Measurements from ENCODE around the gene APOE. TPM values are rescaled to one million over a fixed set of nuclear protein-coding genes. Genes with fewer than 3 reads are reported as not detected.

Gene APOE
- total and polyA plus RNA-seq, 2 of the 8 experiments (the other 6 are each of a cell fraction or from before 2014, with no cell fraction given): 629 to 1,258 TPM

DNA sequence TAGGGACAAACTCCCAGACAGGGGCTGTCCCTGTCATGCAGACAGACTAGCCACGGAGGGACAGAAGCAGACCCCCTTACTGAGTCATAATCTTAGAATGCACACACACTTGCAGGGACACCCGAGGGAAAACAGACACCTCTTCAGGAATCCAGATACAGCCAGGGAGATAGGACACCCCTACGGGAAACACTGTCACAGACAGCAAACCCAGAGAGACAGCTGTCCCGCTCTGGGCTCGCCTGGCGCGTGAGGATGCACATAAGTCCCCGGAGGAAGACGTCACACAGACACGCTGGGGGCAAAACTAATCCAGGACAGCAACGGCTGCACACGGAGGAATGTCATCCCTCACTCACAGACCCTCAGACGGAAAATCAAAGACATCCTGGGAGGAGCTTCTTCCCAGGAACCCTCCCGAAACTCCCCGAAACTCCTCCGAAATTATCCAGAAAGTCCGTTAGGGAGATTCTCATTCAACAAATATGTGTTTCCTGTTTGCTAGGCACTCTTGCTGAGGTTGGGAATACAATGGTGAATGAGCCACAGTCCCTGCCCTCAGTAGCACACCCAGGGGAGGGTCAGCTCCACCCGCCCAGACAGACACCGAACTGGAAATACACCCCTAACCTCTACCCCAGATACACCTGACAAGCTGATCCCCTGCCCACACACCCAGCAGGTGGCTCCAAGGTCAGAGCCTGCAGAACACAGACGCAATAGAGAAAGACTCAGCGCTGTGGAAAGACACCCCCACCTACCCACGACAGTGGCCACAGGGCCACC is 29.7 kb upstream of the APOE start (continued):
- TF ChIP-seq, protein P1, sequence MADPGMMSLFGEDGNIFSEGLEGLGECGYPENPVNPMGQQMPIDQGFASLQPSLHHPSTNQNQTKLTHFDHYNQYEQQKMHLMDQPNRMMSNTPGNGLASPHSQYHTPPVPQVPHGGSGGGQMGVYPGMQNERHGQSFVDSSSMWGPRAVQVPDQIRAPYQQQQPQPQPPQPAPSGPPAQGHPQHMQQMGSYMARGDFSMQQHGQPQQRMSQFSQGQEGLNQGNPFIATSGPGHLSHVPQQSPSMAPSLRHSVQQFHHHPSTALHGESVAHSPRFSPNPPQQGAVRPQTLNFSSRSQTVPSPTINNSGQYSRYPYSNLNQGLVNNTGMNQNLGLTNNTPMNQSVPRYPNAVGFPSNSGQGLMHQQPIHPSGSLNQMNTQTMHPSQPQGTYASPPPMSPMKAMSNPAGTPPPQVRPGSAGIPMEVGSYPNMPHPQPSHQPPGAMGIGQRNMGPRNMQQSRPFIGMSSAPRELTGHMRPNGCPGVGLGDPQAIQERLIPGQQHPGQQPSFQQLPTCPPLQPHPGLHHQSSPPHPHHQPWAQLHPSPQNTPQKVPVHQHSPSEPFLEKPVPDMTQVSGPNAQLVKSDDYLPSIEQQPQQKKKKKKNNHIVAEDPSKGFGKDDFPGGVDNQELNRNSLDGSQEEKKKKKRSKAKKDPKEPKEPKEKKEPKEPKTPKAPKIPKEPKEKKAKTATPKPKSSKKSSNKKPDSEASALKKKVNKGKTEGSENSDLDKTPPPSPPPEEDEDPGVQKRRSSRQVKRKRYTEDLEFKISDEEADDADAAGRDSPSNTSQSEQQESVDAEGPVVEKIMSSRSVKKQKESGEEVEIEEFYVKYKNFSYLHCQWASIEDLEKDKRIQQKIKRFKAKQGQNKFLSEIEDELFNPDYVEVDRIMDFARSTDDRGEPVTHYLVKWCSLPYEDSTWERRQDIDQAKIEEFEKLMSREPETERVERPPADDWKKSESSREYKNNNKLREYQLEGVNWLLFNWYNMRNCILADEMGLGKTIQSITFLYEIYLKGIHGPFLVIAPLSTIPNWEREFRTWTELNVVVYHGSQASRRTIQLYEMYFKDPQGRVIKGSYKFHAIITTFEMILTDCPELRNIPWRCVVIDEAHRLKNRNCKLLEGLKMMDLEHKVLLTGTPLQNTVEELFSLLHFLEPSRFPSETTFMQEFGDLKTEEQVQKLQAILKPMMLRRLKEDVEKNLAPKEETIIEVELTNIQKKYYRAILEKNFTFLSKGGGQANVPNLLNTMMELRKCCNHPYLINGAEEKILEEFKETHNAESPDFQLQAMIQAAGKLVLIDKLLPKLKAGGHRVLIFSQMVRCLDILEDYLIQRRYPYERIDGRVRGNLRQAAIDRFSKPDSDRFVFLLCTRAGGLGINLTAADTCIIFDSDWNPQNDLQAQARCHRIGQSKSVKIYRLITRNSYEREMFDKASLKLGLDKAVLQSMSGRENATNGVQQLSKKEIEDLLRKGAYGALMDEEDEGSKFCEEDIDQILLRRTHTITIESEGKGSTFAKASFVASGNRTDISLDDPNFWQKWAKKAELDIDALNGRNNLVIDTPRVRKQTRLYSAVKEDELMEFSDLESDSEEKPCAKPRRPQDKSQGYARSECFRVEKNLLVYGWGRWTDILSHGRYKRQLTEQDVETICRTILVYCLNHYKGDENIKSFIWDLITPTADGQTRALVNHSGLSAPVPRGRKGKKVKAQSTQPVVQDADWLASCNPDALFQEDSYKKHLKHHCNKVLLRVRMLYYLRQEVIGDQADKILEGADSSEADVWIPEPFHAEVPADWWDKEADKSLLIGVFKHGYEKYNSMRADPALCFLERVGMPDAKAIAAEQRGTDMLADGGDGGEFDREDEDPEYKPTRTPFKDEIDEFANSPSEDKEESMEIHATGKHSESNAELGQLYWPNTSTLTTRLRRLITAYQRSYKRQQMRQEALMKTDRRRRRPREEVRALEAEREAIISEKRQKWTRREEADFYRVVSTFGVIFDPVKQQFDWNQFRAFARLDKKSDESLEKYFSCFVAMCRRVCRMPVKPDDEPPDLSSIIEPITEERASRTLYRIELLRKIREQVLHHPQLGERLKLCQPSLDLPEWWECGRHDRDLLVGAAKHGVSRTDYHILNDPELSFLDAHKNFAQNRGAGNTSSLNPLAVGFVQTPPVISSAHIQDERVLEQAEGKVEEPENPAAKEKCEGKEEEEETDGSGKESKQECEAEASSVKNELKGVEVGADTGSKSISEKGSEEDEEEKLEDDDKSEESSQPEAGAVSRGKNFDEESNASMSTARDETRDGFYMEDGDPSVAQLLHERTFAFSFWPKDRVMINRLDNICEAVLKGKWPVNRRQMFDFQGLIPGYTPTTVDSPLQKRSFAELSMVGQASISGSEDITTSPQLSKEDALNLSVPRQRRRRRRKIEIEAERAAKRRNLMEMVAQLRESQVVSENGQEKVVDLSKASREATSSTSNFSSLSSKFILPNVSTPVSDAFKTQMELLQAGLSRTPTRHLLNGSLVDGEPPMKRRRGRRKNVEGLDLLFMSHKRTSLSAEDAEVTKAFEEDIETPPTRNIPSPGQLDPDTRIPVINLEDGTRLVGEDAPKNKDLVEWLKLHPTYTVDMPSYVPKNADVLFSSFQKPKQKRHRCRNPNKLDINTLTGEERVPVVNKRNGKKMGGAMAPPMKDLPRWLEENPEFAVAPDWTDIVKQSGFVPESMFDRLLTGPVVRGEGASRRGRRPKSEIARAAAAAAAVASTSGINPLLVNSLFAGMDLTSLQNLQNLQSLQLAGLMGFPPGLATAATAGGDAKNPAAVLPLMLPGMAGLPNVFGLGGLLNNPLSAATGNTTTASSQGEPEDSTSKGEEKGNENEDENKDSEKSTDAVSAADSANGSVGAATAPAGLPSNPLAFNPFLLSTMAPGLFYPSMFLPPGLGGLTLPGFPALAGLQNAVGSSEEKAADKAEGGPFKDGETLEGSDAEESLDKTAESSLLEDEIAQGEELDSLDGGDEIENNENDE (IDR thresholded peaks at IDR 0.05; ENCODE audit: insufficient replicate concordance, low read length): no peak
- no peak for TF ChIP-seq KDM1A (IDR thresholded peaks at IDR 0.05; ENCODE audit: borderline replicate concordance, low read length)
- TF ChIP-seq SIRT6 (IDR thresholded peaks at IDR 0.05; ENCODE audit: low read length): no peak
- TF ChIP-seq ASH2L (IDR thresholded peaks at IDR 0.05; ENCODE audit: low read length): no peak
- TF ChIP-seq ZNF274 (IDR thresholded peaks at IDR 0.05; ENCODE audit: borderline replicate concordance, extremely low read depth, low read length): no peak
- TF ChIP-seq BRCA1 (IDR thresholded peaks at IDR 0.05; ENCODE audit: low read depth, low read length): no peak
- no peak for TF ChIP-seq SIN3A (conservative IDR thresholded peaks at IDR 0.05 in 1 of 2, IDR thresholded peaks at IDR 0.05 in 1 of 2; ENCODE audit: low read depth in 1 of 2, low read length in 2 of 2)
- no peak for TF ChIP-seq SP4 (IDR thresholded peaks at IDR 0.05; ENCODE audit: low read length)
- TF ChIP-seq CHD1 (IDR thresholded peaks at IDR 0.05; ENCODE audit: low read depth, low read length): no peak
- TF ChIP-seq KDM5A (IDR thresholded peaks at IDR 0.05; ENCODE audit: low read length): no peak
- no peak for TF ChIP-seq GTF2F1 (IDR thresholded peaks at IDR 0.05; ENCODE audit: borderline replicate concordance, low read depth, low read length)

All from H1 (cell line).